Transverse colon (tissue), 4 donors: ENCODE results near the gene LDLRAP1.

Experiments
- CTCF ChIP-seq, 5 experiments: fragments of 200-600 bp in 3 of 5; fragments of 450-650 bp in 2 of 5; sonication (generic) in 3 of 5; IDR thresholded peaks; 1 replicate in 2 of 5; 2 replicates in 3 of 5; pipeline ENCODE4 v1.5.1; 2016 to 2017; ENCODE audit warnings: antibody characterized with exemption in 5 of 5, inconsistent platforms in 3 of 5, mild to moderate bottlenecking in 2 of 5, moderate library complexity in 1 of 5
- EP300 ChIP-seq: sonication (generic); formaldehyde crosslinking; IDR thresholded peaks from one replicate; pipeline ENCODE4 v1.6.1; 2017; ENCODE audit warnings: antibody characterized with exemption, low read depth
- POLR2A ChIP-seq: fragments of 450-650 bp; IDR thresholded peaks from one replicate; pipeline ENCODE4 v1.6.1; 2016; ENCODE audit warnings: antibody characterized with exemption, mild to moderate bottlenecking, moderate library complexity
- POLR2AphosphoS5 ChIP-seq, 3 donors: sonication (generic); formaldehyde crosslinking; IDR thresholded peaks; one replicate each; pipeline ENCODE4 v1.6.1; 2016; ENCODE audit warnings: antibody characterized with exemption in 3 of 3

GRCh38 chr1:25554430-25554780 is 11.0 kb downstream of the LDLRAP1 start:
- TF ChIP-seq POLR2A (no peak), CTCF (IDR thresholded peaks at IDR 0.05) (no peak), POLR2AphosphoS5 (IDR thresholded peaks at IDR 0.05) (no peak), EP300 (no peak)
